CD4-positive, alpha-beta T cell (primary cell): ENCODE measurements around the gene CDC7. TPM values are rescaled to one million over a fixed set of nuclear protein-coding genes. Genes with fewer than 3 reads are reported as not detected.

ENCODE experiments used
- ATAC-seq: fragments of 200-7000 bp; cut with Tn5 transposase; one replicate; pipeline ENCODE4 v1.10.0; 2022; ENCODE audit warnings: mild to moderate bottlenecking; ENCODE audit not compliant: poor library complexity
- CTCF ChIA-PET: fragments of 350-600 bp; sonication (Branson Sonifier 250); formaldehyde crosslinking; loops from one replicate; lab custom pipeline; 2021; ENCODE audit warnings: antibody characterized with exemption, inconsistent platforms; lab: Charles Lee
- POLR2A ChIA-PET: fragments of 350-600 bp; sonication (Branson Sonifier 250); formaldehyde crosslinking; loops from one replicate; lab custom pipeline; 2021; ENCODE audit warnings: antibody characterized with exemption, inconsistent platforms; lab: Charles Lee
- DNase-seq, 14 experiments: peaks; one replicate each; pipeline ENCODE4 v3.0.0-alpha.2; 2013 to 2020; ENCODE audit warnings: mixed read lengths in 2 of 14
- H3K27ac ChIP-seq, 2 donors: one replicate each; pipeline versions ENCODE4 v1.5.1 to v1.7.0; 2013; ENCODE audit warnings: low read length in 2 of 2, low read depth in 1 of 2, mild to moderate bottlenecking in 1 of 2
- H3K27me3 ChIP-seq, 2 experiments: 1 replicate in 1 of 2; 2 replicates in 1 of 2; pipeline versions ENCODE4 v1.6.1 to v1.7.0; 2013; ENCODE audit warnings: low read length in 2 of 2, control low read depth in 1 of 2, mild to moderate bottlenecking in 1 of 2, moderate library complexity in 1 of 2; ENCODE audit not compliant: insufficient read depth in 2 of 2, control insufficient read depth in 1 of 2
- H3K36me3 ChIP-seq: one replicate; pipeline ENCODE4 v1.6.1; 2013; ENCODE audit warnings: low read length, control low read depth; ENCODE audit not compliant: insufficient read depth
- H3K4me1 ChIP-seq: one replicate; pipeline ENCODE4 v1.6.1; 2013; ENCODE audit warnings: low read length, control low read depth; ENCODE audit not compliant: insufficient read depth
- H3K4me3 ChIP-seq: one replicate; pipeline ENCODE4 v1.5.1; 2013; ENCODE audit warnings: mild to moderate bottlenecking, low read length, moderate library complexity
- H3K9me3 ChIP-seq, 2 experiments: 1 replicate in 1 of 2; 2 replicates in 1 of 2; pipeline versions ENCODE4 v1.6.1 to v1.7.0; 2013; ENCODE audit warnings: low read length in 2 of 2, mild to moderate bottlenecking in 2 of 2, control low read depth in 1 of 2, moderate library complexity in 1 of 2; ENCODE audit not compliant: control insufficient read depth in 1 of 2, insufficient read depth in 1 of 2
- H3K27ac Mint-ChIP-seq: one replicate; pipeline ENCODE4 v1.8.0; 2020; ENCODE audit warnings: mixed read lengths
- H3K27me3 Mint-ChIP-seq: one replicate; pipeline ENCODE4 v1.8.0; 2021; ENCODE audit warnings: mixed read lengths
- H3K36me3 Mint-ChIP-seq: one replicate; pipeline ENCODE4 v1.8.0; 2021; ENCODE audit warnings: low read depth, mixed read lengths
- H3K4me1 Mint-ChIP-seq: one replicate; pipeline ENCODE4 v1.8.0; 2021; ENCODE audit warnings: low read depth, mixed read lengths
- H3K4me3 Mint-ChIP-seq: one replicate; pipeline ENCODE4 v1.8.0; 2020; ENCODE audit warnings: mild to moderate bottlenecking, mixed read lengths
- H3K9me3 Mint-ChIP-seq: one replicate; pipeline ENCODE4 v1.8.0; 2020; ENCODE audit warnings: mixed read lengths
- intact Hi-C, 2 experiments: fragments of 100-400 bp; cut with DNase I in 1 of 2; cut with micrococcal nuclease in 1 of 2; formaldehyde crosslinking; loops; one replicate each; pipeline versions ENCODE4 v1.15.1 to v1.9.0; 2023 to 2025; cut with DNase I, micrococcal nuclease
- total RNA-seq, 174 experiments: library from RNA in 2 of 174; stranded (reverse) in 2 of 174; gene quantifications; one replicate each; pipeline ENCODE4 v1.2.3 and lab custom pipeline; 2021 to 2026
- TF ChIP-seq, protein P1 (sequence below): fragments of 200-600 bp; IDR thresholded peaks from one replicate; pipeline ENCODE4 v1.8.0; 2022; ENCODE audit warnings: antibody characterized with exemption, mild to moderate bottlenecking

The CDC7 gene
- total RNA-seq, 2 experiments from 2014 or later: 4.2 to 4.8 TPM

DNA sequence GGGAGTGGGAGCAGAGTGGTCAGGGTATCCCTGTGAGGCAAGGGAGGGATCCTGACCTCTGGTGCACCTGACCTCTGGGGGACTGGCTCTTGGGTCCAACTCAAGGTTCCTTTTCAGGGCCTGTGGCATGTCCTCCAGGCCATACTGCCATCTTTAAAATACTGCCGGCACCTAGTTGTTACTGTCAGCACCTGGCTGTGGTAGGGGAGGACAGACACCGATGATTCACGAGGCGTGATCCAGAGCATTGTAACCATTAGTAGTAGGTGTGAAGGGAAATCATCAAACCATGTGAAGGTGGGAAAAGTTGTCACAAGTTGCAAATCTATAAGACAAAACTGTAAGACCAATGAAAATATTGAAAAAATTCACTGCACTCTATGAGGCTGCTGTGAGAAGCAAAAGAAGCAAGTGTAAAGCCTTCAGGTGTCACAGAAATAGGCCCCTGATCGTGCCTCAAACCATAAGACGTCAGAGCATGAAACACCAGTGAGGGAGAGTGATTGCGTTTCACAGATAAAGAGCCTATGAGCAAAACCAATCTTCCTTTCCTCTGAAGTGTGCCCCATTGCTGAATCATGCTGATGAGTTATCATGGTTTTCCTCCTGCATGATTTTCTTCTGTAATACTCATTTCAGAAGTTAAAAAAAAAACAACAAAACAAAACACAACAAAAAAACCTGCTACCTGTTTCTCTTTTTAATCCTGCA, 55.3 kb downstream of the CDC7 start:
- Histone ChIP-seq H3K4me3 (no peak overlapping the region), H3K4me1 (peaks cover 66% of the 10 kb centered on the region), H3K9me3 (no peaks in the 10 kb centered on the region), H3K27ac (peak overlapping the region; percentile 33 to 83), H3K27me3 (no peaks in the 10 kb centered on the region), H3K36me3 (no peaks in the 10 kb centered on the region)
- Mint-ChIP-seq H3K4me3 (peak overlapping the region; percentile 2), H3K27ac (peak overlapping the region; percentile 90), H3K36me3 (no peaks in the 10 kb centered on the region), H3K4me1 (peaks cover 86% of the 10 kb centered on the region), H3K27me3 (no peaks in the 10 kb centered on the region), H3K9me3 (no peaks in the 10 kb centered on the region)
- ATAC-seq (peak; percentile 87), DNase-seq (peak in 13 of 14 experiments; percentile 29 to 92 (median 46))
- intact Hi-C loops: loop anchor here in 1 of 2 experiments (2.0 to 10.0 kb wide), 3 partner anchors 44 to 249 kb away; no protein-coding TSS in a partner anchor
- ChIA-PET POLR2A (interaction anchor here (0.9 to 1.0 kb wide), 2 partner anchors 13 to 249 kb away, joined by 4 read pairs; no protein-coding TSS in a partner anchor), CTCF (no interaction called here)
- TF ChIP-seq, protein P1, sequence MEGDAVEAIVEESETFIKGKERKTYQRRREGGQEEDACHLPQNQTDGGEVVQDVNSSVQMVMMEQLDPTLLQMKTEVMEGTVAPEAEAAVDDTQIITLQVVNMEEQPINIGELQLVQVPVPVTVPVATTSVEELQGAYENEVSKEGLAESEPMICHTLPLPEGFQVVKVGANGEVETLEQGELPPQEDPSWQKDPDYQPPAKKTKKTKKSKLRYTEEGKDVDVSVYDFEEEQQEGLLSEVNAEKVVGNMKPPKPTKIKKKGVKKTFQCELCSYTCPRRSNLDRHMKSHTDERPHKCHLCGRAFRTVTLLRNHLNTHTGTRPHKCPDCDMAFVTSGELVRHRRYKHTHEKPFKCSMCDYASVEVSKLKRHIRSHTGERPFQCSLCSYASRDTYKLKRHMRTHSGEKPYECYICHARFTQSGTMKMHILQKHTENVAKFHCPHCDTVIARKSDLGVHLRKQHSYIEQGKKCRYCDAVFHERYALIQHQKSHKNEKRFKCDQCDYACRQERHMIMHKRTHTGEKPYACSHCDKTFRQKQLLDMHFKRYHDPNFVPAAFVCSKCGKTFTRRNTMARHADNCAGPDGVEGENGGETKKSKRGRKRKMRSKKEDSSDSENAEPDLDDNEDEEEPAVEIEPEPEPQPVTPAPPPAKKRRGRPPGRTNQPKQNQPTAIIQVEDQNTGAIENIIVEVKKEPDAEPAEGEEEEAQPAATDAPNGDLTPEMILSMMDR: no peak

DNA sequence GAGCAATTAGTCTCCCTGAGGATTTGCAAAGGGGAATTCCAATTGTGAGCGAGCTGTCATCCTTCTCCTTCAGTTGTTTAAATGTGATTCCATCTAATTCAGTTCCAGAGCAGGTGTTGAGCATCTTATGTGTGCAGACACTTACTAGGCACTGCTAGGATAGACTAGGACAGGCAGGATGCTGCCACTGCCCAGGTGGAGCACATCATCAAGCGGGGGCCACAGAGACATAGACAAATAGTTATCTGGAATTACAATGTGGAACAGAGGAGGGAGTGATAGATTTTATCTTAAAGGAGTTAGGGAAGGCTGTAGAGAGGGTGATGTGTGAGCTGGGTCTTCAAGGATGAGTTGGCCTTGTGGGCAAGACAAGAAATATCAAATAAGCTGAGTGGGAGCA, 55.9 kb downstream of the CDC7 start:
- Histone ChIP-seq H3K27me3 (no peaks in the 10 kb centered on the region), H3K36me3 (no peaks in the 10 kb centered on the region), H3K27ac (peak overlapping the region in 1 of 2 donors; percentile 26), H3K9me3 (no peaks in the 10 kb centered on the region), H3K4me1 (peaks cover 71% of the 10 kb centered on the region), H3K4me3 (no peak overlapping the region)
- Mint-ChIP-seq H3K4me1 (peaks cover 86% of the 10 kb centered on the region), H3K27ac (peak overlapping the region; percentile 90), H3K4me3 (no peak overlapping the region), H3K9me3 (no peaks in the 10 kb centered on the region), H3K27me3 (no peaks in the 10 kb centered on the region), H3K36me3 (no peaks in the 10 kb centered on the region)
- ATAC-seq: peak; percentile 6
- intact Hi-C loops: loop anchor here in 1 of 2 experiments (2.0 to 10.0 kb wide), 3 partner anchors 44 to 248 kb away; no protein-coding TSS in a partner anchor
- POLR2A ChIA-PET: interaction anchor here (0.9 kb wide), 1 partner anchor 12 kb away, joined by 4 read pairs; no protein-coding TSS in a partner anchor
- DNase-seq: peak in 1 of 14 experiments; percentile 23
- TF ChIP-seq, protein P1: no peak
- CTCF ChIA-PET: no interaction called here

DNA sequence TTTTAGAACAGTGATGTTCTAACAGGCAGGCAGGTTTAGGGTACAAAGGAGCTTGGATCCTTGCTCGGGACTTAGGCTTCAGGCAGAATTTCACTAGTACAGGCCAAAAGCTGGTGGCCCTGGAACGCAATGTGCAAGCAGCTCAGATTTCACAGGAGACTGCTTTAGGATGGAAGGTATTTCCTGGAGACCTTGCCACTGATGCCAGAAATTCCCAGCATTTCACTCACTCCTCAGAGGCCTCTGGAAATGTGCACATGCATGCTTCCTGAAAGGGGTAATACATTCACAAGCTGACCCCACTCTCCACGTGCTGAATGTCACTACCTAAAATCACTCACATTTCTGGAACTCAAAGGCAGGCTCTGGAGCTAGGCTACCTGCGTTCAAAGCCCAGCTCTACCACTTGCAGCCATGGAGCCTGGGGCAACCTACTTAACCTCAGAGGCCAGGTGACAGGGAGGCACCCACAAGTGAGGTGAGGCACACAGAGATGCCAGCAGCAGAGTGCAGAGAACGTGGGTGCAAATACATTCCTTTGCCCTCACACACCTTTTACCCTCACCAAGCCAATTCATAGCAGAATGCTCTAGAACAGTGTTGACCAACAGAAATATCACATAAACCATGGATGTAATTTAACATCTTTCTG, 56.5 kb downstream of the CDC7 start:
- Histone ChIP-seq H3K4me1 (peaks cover 74% of the 10 kb centered on the region), H3K27ac (peak overlapping the region in 1 of 2 donors; percentile 26), H3K27me3 (no peaks in the 10 kb centered on the region), H3K9me3 (no peaks in the 10 kb centered on the region), H3K4me3 (no peak overlapping the region), H3K36me3 (no peaks in the 10 kb centered on the region)
- intact Hi-C loops: loop anchor here in 1 of 2 experiments (2.0 to 10.0 kb wide), 3 partner anchors 45 to 248 kb away; no protein-coding TSS in a partner anchor
- H3K4me3 Mint-ChIP-seq: no peak overlapping the region
- TF ChIP-seq, protein P1: no peak
- ChIA-PET POLR2A (no interaction called here), CTCF (no interaction called here)
- H3K9me3 Mint-ChIP-seq: no peaks in the 10 kb centered on the region
- peak overlapping the region; percentile 90 for H3K27ac Mint-ChIP-seq
- no peaks in the 10 kb centered on the region for H3K27me3 Mint-ChIP-seq
- peaks cover 87% of the 10 kb centered on the region for H3K4me1 Mint-ChIP-seq
- ATAC-seq (no peak), DNase-seq (peak in 3 of 14 experiments; percentile 15 to 30 (median 29))
- H3K36me3 Mint-ChIP-seq: no peaks in the 10 kb centered on the region
